GM18951 (cell line): ENCODE data around the gene RAMACL.
A peak's percentile ranks its signal among the peaks of the same experiment; 100 is the strongest.
"Not testable (repeated sequence)": the region's sequence is repeated elsewhere in the genome, so short reads cannot be mapped to it uniquely, and the experiment has no call there.

Source experiments
- POLR2A ChIP-seq: IDR thresholded peaks from 4 replicates; pipeline ENCODE4 v1.6.1; 2011; ENCODE audit warnings: mild to moderate bottlenecking; ENCODE audit not compliant: insufficient read length, insufficient read depth; ENCODE audit errors: extremely low read depth
- in situ Hi-C: fragments of 300-500 bp; cut with MboI; formaldehyde crosslinking; loops from one replicate; pipeline ENCODE4 v1.12.0; 2022; ENCODE audit warnings: low sequenced_read_pairs, mixed read lengths, inconsistent platforms; ENCODE audit not compliant: unreplicated experiment

Gene RAMACL

DNA sequence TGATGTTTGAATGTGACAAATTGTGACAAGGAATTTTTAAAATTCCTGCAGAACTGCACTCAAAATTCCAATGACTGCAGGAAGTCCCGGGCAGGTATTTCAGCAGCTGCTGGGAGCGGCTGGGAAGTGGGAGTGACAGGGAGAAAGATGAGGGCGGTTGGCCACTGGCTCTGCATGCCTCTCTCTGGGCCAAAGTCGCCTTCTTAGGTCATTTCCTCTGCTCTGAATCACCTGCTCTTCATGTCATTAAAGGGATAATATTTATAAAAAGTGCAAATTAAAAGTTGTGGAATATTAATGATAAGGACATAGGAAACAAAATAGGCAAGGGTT, 43.9 kb downstream of the RAMACL start:
- TF ChIP-seq POLR2A, result no peak
- in situ Hi-C loops, result no loop called here

DNA sequence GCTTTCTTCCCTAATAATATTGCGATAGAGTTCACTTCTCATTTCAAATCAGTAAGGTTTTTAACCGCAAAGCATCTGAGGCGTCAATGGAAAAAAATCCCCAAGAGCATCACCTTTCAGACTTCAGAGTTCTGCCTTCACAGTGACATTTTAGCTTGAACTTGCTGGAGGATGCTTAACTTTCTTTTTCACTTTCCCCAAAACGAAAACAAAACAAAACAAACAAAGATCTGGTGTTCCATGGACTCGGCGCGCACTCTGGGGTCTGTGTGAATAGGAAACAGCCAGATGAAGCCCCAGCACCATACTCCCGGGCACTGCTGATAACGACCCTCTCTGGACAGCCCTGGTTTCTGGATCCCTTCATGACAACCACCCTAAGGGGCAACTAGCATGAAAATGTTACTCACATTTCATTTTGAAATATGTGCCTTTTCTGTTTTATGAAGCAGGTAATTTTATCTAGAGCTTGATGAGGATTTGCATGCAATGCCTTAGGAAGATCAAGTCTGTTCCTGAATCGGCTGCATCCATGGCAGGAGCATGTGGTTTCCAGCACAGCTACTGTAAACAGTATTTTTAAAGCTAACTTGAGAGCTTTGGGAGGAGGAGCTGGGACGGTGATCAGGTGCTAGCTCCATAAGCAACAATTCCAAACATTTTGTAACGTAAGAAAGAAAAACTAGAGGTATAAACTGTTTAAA, 44.5 kb downstream of the RAMACL start:
- in situ Hi-C loops, result no loop called here
- TF ChIP-seq POLR2A, result no peak

DNA sequence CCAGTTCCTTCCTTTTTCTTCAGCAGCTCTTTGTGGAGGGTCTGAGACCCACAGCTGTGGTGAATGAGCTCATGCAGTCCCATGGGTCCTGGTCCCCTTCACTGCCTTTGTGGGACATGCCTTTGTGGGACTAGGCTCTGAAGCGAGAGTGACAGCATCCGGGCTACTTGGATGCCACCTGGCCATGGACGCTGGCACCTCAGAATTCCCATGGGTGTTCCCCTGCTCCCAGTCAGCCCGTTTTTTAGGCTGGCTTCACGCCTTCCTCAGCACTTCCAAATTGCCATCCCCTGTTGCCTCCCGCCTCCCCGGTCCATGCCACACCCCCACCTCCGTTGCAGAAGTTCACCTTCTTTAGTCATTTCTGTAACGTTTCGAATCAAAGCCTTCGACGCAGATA, 45.1 kb downstream of the RAMACL start:
- no peak for TF ChIP-seq POLR2A
- in situ Hi-C loops, result no loop called here

DNA sequence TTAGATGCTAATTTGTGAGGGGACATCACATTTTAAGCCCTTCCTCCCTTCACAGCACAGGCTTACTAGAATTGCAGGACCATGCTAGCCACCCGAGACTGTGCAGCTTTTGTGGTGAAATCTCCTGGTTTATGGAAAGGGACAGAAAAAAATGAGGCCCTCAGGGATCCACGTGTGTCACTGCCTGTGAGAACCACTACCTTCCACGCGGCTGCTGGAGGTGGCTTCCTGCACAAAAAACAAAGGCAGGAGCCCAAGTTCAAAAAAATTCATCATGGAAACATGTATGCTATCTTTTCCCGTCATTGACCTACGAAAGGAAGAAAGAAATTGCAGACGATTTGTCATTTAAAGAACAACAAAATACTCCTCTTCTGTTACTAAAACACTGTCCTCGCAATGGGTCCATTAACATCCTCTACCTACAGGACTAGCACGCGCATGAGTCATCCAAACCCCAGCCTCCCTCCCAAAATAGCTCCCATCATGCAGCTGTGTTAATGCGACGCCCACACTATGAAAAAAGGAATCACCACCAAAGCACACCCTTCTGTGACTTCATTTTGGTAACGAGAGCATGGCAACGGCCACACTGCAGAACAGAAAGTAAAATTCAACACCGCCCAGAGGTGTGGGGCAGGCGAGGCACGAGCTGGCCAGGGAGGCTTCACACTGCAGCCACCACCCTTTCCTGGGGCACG, 45.7 kb downstream of the RAMACL start:
- peak; percentile 14 for TF ChIP-seq POLR2A
- in situ Hi-C loops, result no loop called here

DNA sequence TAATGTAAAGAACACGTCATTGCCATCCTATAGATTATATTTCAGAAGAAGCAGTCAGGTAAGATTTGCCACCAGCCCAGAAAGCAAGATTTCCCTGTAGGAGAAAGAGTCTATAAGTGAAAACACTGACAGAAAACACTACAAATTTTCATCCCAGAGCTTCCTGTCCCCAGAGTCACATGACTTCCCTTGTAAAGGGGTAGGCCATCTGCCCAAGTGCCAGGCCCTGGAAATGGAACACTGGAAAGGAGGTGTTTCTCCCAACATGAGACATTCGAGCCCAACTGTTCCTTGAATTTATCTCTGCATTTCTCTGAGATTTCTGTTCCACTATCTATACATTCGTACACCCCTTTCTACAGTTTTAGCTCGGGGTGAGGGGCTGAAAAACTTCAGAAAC, 46.9 kb downstream of the RAMACL start:
- no peak for TF ChIP-seq POLR2A
- in situ Hi-C loops, result no loop called here

DNA sequence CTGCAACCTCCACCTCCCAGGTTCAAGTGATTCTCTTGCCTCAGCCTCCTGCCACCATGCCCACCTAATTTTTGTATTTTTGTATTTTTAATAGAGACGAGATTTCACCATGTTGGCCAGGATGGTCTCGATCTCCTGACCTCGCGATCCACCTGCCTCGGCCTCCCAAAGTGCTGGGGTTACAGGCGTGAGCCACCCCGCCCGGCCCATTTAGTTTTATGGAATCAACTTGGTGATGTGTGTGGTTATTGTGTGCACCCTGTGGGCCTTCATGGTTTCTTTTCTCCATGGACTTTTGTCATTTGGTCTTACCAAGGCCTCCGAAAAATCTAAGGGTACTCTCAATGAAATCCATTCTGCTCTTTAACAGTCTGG, 47.5 kb downstream of the RAMACL start:
- in situ Hi-C loops, result not testable (repeated sequence)

DNA sequence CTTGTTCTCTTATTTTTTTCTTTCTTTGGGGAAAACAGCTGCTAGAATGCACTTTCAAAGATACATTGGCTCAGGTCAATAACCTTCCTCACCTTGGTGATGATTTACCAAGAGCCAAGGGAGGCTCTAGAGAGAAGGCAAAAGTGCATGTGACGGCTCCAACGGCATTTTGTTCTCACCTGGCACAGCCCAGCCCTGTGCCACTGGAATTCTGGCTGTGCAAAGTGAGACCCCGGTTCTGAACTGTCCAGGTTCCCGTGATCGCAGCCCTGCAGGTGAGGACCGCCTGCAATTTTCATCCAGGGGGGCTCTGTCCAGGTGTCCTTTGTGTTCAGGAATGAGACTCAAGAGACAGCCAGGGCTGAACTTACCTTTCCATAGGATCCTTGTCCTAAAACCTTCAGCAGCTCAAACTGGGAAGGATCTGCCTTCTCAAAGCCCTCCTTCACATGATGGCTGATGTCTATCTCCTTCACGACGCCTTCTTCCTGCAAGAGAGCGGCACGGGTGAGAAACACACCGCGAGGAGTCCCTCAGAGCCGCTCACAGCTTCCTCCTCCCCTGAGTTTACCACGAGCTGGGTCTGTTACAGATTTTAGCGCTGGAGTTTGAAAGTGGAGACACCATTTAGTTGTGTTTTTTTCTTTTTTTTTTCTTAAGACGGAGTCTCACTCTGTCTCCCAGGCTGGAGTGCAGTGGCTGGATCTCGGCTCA, 48.0 kb downstream of the RAMACL start:
- in situ Hi-C loops, result no loop called here
- no peak for TF ChIP-seq POLR2A

DNA sequence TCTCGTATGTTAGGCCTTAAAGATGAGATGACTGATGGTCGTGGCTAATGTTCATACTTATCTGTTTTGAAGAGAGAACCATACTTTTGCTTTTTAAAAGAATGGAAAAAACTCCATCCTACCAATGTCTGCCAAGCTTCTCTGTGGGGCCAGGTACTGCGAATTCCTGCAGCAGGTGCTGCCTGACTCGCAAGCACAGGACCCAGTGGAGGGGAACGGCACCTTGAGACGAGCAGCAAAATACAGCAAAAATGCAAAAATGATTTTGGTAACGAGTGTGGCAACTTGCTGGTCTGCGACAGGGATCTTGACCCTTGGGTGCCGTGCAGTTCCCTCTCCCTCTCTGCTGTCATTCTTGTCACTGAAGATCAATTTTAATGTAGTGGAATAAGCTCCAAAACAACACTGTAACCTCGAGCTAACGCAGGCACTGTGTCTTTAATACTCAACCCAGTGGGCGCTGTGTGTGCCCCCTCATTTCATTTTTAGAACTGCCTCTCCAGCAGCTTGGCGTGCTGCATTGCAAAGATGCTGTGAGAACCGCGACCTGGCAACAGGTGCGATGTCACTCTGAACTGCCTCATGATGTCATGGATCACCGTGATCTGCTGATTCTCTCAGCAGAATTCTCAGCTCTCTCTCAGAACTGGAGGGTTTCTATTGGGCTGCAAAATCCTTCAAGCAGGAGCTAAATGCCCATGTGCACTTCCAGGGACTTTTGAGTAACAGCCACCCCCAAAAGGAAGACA, 51.6 kb downstream of the RAMACL start:
- in situ Hi-C loops, result no loop called here
- no peak for TF ChIP-seq POLR2A

DNA sequence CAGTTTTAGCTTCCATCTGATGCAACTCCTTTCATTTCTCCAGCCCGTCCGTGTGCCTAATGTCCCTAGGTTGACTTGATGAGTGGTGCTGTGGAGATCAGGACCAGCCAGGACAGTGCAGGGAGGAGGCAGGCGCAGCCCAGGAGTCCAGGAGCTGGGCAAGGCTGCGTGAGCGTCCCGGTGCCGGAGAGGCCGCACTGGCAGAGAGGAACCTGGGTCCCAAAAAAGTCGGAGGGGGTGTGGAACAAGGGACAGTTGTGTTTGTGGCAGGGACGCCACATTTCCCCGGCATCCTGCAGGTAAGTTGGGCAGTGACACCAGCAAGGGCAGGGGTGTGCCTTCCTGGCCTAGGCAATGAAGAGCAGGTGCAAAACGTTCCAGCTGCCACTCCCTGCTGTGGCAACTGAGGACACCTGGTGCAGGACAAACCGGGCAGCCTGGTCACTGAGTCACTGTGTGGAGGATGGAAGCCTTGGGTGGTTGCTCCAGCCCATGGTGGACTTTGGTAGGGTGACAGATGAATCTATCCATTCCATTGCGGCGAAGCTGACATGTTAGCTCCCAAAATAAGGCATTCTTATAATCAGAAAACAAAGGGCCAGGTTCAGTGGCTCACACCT, 53.2 kb downstream of the RAMACL start:
- no peak for TF ChIP-seq POLR2A
- in situ Hi-C loops, result no loop called here
